GM12891 (cell line): ENCODE data around the gene CCT6B.

Experiments used
- POLR2A ChIP-seq: IDR thresholded peaks from 2 replicates; pipeline ENCODE4 v1.6.1; 2011; ENCODE audit warnings: low read depth, low read length, control low read depth
- POLR2AphosphoS5 ChIP-seq: IDR thresholded peaks from 2 replicates; pipeline ENCODE4 v1.6.1; 2011; ENCODE audit warnings: low read depth, low read length, control low read depth

GRCh38 chr17:35010093-35010492 is 48.8 kb upstream of the CCT6B start:
- no peak for TF ChIP-seq POLR2A
- TF ChIP-seq POLR2AphosphoS5, result no peak
